Measurements from ENCODE around the gene LILRB1.
"Not testable (repeated sequence)": the region's sequence is repeated elsewhere in the genome, so short reads cannot be mapped to it uniquely, and the experiment has no call there.

The LILRB1 gene

GRCh38 chr19:54616821-54617560, 13.3 kb upstream of the LILRB1 start:
- TF ChIP-seq CTCF (IDR thresholded peaks at IDR 0.05), result no peak
- H2AFZ ChIP-seq, result no peak overlapping the region
- H3K27ac ChIP-seq, result no peak overlapping the region
- no peaks in the 10 kb centered on the region for H3K36me3 ChIP-seq (ENCODE audit: control insufficient read depth, insufficient read depth, low read length)
- H3K4me1 ChIP-seq, result no peaks in the 10 kb centered on the region
- H3K9ac ChIP-seq, result no peak overlapping the region
- no peaks in the 10 kb centered on the region for H3K9me3 ChIP-seq (ENCODE audit: control insufficient read depth, low read length)
- no peak overlapping the region for H3K4me3 ChIP-seq (ENCODE audit: low read depth, low read length)
- H3K79me2 ChIP-seq, result no peaks in the 10 kb centered on the region
- no peak overlapping the region for H3K4me2 ChIP-seq (ENCODE audit: low read length)
- no peaks in the 10 kb centered on the region for H3K27me3 ChIP-seq (ENCODE audit: control insufficient read depth, insufficient read depth, low read length)

- H3K9me3 ChIP-seq (ENCODE audit: control insufficient read depth, low read length), result no peaks in the 10 kb centered on the region
- H3K4me1 ChIP-seq, result no peaks in the 10 kb centered on the region
- H3K4me3 ChIP-seq (ENCODE audit: low read depth, low read length), result no peak overlapping the region
- no peak overlapping the region for H3K4me2 ChIP-seq (ENCODE audit: low read length)
- H3K36me3 ChIP-seq (ENCODE audit: control insufficient read depth, insufficient read depth, low read length), result no peaks in the 10 kb centered on the region
- TF ChIP-seq CTCF (IDR thresholded peaks at IDR 0.05), result no peak
- H3K27ac ChIP-seq, result no peak overlapping the region
- H3K79me2 ChIP-seq, result no peaks in the 10 kb centered on the region
- no peaks in the 10 kb centered on the region for H3K27me3 ChIP-seq (ENCODE audit: control insufficient read depth, insufficient read depth, low read length)
- no peak overlapping the region for H3K9ac ChIP-seq
- H2AFZ ChIP-seq, result no peak overlapping the region
Observed at GRCh38 chr19:54620464-54620863, 9.8 kb upstream of the LILRB1 start.

GRCh38 chr19:54622431-54622830, 7.9 kb upstream of the LILRB1 start:
- Histone ChIP-seq H3K36me3 (ENCODE audit: control insufficient read depth, insufficient read depth, low read length) (no peaks in the 10 kb centered on the region), H3K9me3 (ENCODE audit: control insufficient read depth, low read length) (no peaks in the 10 kb centered on the region), H3K9ac (no peak overlapping the region), H3K4me3 (ENCODE audit: low read depth, low read length) (no peak overlapping the region), H3K4me1 (no peaks in the 10 kb centered on the region), H3K27me3 (ENCODE audit: control insufficient read depth, insufficient read depth, low read length) (no peaks in the 10 kb centered on the region), H3K79me2 (no peaks in the 10 kb centered on the region), H3K27ac (no peak overlapping the region), H3K4me2 (ENCODE audit: low read length) (no peak overlapping the region), H2AFZ (no peak overlapping the region)
- TF ChIP-seq CTCF (IDR thresholded peaks at IDR 0.05), result no peak

GRCh38 chr19:54624234-54624633, 6.0 kb upstream of the LILRB1 start:
- not testable (repeated sequence) for H3K9ac ChIP-seq

GRCh38 chr19:54624934-54625730, 5.2 kb upstream of the LILRB1 start:
- not testable (repeated sequence) for H3K27ac ChIP-seq; H3K9me3 ChIP-seq (ENCODE audit: control insufficient read depth, low read length); H3K4me1 ChIP-seq; H3K4me3 ChIP-seq (ENCODE audit: low read depth, low read length); H3K36me3 ChIP-seq (ENCODE audit: control insufficient read depth, insufficient read depth, low read length); H3K4me2 ChIP-seq (ENCODE audit: low read length); H2AFZ ChIP-seq; H3K79me2 ChIP-seq; H3K9ac ChIP-seq; H3K27me3 ChIP-seq (ENCODE audit: control insufficient read depth, insufficient read depth, low read length)

More at GRCh38 chr19:54624234-54624633, 6.0 kb upstream of the LILRB1 start:
- H3K4me2 ChIP-seq (ENCODE audit: low read length); H3K79me2 ChIP-seq; H3K4me3 ChIP-seq (ENCODE audit: low read depth, low read length); H2AFZ ChIP-seq; H3K27ac ChIP-seq; H3K4me1 ChIP-seq; H3K36me3 ChIP-seq (ENCODE audit: control insufficient read depth, insufficient read depth, low read length); H3K27me3 ChIP-seq (ENCODE audit: control insufficient read depth, insufficient read depth, low read length); H3K9me3 ChIP-seq (ENCODE audit: control insufficient read depth, low read length): not testable (repeated sequence)

Measured in parathyroid adenoma (tissue), 2 donors.